ENCODE measurements around the gene ENOPH1. TPM values are rescaled to one million over a fixed set of nuclear protein-coding genes. Genes with fewer than 3 reads are reported as not detected.
A peak's percentile ranks its signal among the peaks of the same experiment; 100 is the strongest.

Gene ENOPH1
- total and polyA plus RNA-seq, 2 of the 4 experiments (the other 2 are of a cell fraction) = 18.0 to 36.0 TPM

- ChIA-PET CTCF (interaction anchor here (0.6 to 1.5 kb wide), 4 partner anchors 8 to 821 kb away, joined by 3 to 6 read pairs (median 3); no protein-coding TSS in a partner anchor), POLR2A (ENCODE audit: unreplicated experiment) (interaction anchor here (0.6 kb wide), 1 partner anchor 342 kb away, joined by 5 read pairs; no protein-coding TSS in a partner anchor)
- H2BK5ac ChIP-seq (ENCODE audit: low read depth, low read length, poor library complexity, severe bottlenecking) = no peak overlapping the region
- TF ChIP-seq MAZ (IDR thresholded peaks at IDR 0.05; ENCODE audit: borderline replicate concordance, low read depth, low read length) = peak; percentile 60; the same call in 1 of the 2 replicates
- peak; percentile 80 for TF ChIP-seq RAD21 (IDR thresholded peaks at IDR 0.05; ENCODE audit: low read length)
- TF ChIP-seq CHD1 (IDR thresholded peaks at IDR 0.05; ENCODE audit: low read depth, low read length) = no peak
- peak; percentile 71 for TF ChIP-seq RFX5 (IDR thresholded peaks at IDR 0.05; ENCODE audit: low read depth, low read length)
- no peak for TF ChIP-seq ELK1 (IDR thresholded peaks at IDR 0.05; ENCODE audit: borderline replicate concordance, low read depth, low read length)
- TF ChIP-seq CEBPB (IDR thresholded peaks at IDR 0.05; ENCODE audit: low read depth, low read length) = peak; percentile 79
- peak; percentile 64 for TF ChIP-seq SMC3 (IDR thresholded peaks at IDR 0.05; ENCODE audit: low read depth, low read length)
- TF ChIP-seq, protein P1, sequence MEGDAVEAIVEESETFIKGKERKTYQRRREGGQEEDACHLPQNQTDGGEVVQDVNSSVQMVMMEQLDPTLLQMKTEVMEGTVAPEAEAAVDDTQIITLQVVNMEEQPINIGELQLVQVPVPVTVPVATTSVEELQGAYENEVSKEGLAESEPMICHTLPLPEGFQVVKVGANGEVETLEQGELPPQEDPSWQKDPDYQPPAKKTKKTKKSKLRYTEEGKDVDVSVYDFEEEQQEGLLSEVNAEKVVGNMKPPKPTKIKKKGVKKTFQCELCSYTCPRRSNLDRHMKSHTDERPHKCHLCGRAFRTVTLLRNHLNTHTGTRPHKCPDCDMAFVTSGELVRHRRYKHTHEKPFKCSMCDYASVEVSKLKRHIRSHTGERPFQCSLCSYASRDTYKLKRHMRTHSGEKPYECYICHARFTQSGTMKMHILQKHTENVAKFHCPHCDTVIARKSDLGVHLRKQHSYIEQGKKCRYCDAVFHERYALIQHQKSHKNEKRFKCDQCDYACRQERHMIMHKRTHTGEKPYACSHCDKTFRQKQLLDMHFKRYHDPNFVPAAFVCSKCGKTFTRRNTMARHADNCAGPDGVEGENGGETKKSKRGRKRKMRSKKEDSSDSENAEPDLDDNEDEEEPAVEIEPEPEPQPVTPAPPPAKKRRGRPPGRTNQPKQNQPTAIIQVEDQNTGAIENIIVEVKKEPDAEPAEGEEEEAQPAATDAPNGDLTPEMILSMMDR (conservative IDR thresholded peaks at IDR 0.05; ENCODE audit: low read depth, low read length) = peak; percentile 81
- dilution Hi-C loops (cut with HindIII; ENCODE audit: low sequenced_read_pairs, unreplicated experiment) (no loop called here), in situ Hi-C loops (cut with MboI; ENCODE audit: low sequenced_read_pairs) (loop anchor here (5.0 to 10.0 kb wide), 2 partner anchors 275 to 362 kb away; no protein-coding TSS in a partner anchor), intact Hi-C loops (cut with micrococcal nuclease) (loop anchor here (1.0 to 10.0 kb wide), 10 partner anchors 277 to 992 kb away; partner anchors contain the start of genes COPS4, HELQ and MRPS18C)
- no peaks in the 10 kb centered on the region for H4K20me1 ChIP-seq (ENCODE audit: insufficient read depth, low read length)
- DNase-seq (peak; percentile 86), ATAC-seq (ENCODE audit: low read depth) (peak; percentile 92)
- H3K4me1 ChIP-seq (ENCODE audit: control insufficient read depth, insufficient read depth, low read length) = no peaks in the 10 kb centered on the region
- no peak overlapping the region for H3K9ac ChIP-seq (ENCODE audit: low read depth, low read length)
- H3K18ac ChIP-seq (ENCODE audit: low read depth, low read length) = no peak overlapping the region
- H3K27me3 ChIP-seq (ENCODE audit: control insufficient read depth, insufficient read depth, low read length) = no peaks in the 10 kb centered on the region
- H2BK15ac ChIP-seq (ENCODE audit: low read depth, low read length) = no peak overlapping the region
- no peak overlapping the region for H4K8ac ChIP-seq (ENCODE audit: low read depth in 2 of 2, low read length in 2 of 2)
- H2AFZ ChIP-seq (replicated peaks; ENCODE audit: low read length, poor library complexity) = no peak overlapping the region
- no peak overlapping the region for H3K4me2 ChIP-seq (ENCODE audit: low read depth, low read length)
- no peak overlapping the region for H2AK5ac ChIP-seq (ENCODE audit: low read depth, low read length)
- H3K9me1 ChIP-seq (ENCODE audit: insufficient read depth, low read length) = no peaks in the 10 kb centered on the region; the same call in 1 of the 2 replicates
- H4K5ac ChIP-seq (ENCODE audit: low read depth, low read length) = no peak overlapping the region
- H3K27ac ChIP-seq (ENCODE audit: insufficient read depth, low read length) = no peak overlapping the region
- peaks cover 9% of the 10 kb centered on the region for H3K36me3 ChIP-seq (ENCODE audit: control insufficient read depth, insufficient read depth, low read length)
- no peak overlapping the region for H3K4ac ChIP-seq (ENCODE audit: low read depth, low read length)
- no peak overlapping the region for H3K4me3 ChIP-seq (ENCODE audit: insufficient read depth, low read depth, low read length)
- H2BK20ac ChIP-seq (ENCODE audit: low read depth, low read length) = no peak overlapping the region
- no TSS peak for BruUV-seq (replicated peaks)
- no peak overlapping the region for H2AK9ac ChIP-seq (replicated peaks; ENCODE audit: low read depth, low read length, poor library complexity)
- H2BK120ac ChIP-seq (ENCODE audit: low read depth, low read length) = no peak overlapping the region
- no peak overlapping the region for H4K91ac ChIP-seq (ENCODE audit: insufficient read depth, low read depth, low read length)
- H3K23ac ChIP-seq (ENCODE audit: low read depth, low read length) = no peak overlapping the region
- no peak overlapping the region for H3K14ac ChIP-seq (replicated peaks; ENCODE audit: low read depth, low read length)
- H3K79me1 ChIP-seq (ENCODE audit: low read depth in 1 of 2, low read length in 2 of 2) = peaks cover 3% of the 10 kb centered on the region in 2 experiments; a peak in 2 of 4 replicates
- H3K56ac ChIP-seq (ENCODE audit: extremely low read depth, insufficient read depth, low read length) = no peak overlapping the region
- H3K9me3 ChIP-seq (ENCODE audit: control insufficient read depth, insufficient read depth, low read length) = no peaks in the 10 kb centered on the region
- no CpG with 5 or more reads among the region's 7 CpGs for WGBS, 2 experiments (ENCODE audit: extremely low coverage in 2 of 2, insufficient read length in 1 of 2)
Measured at GRCh38 chr4:82462415-82462831, 32.0 kb downstream of the ENOPH1 start.
